ENCODE results near the gene CCDC68. TPM values are rescaled to one million over a fixed set of nuclear protein-coding genes. Genes with fewer than 3 reads are reported as not detected.

CCDC68 gene
- total RNA-seq, 6 donors from 2014 or later = 12.4 to 37.7 (median 26.2) TPM

DNA sequence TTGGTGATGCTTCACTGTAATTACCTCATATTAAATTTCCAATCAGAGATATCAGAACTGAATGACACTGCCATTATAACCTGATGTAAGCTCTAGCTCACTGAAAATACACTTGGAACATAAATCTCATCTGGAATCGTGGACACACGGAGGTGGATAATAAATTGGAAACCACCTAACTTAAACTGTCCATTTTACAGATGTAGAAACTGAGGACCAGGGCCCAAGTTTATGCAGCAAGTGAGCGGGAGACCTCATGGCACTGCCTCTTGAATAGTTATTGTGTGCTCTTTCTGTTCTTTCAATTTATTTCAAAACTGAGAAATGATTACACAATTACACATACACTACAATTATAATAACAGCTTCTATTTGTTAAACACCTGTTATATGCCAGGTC, 20.8 kb downstream of the CCDC68 start:
- Histone ChIP-seq H3K27me3 (no peaks in the 10 kb centered on the region), H3K4me1 (no peaks in the 10 kb centered on the region), H3K4me3 (no peak overlapping the region), H3K36me3 (peaks cover 4 to 81% (median 15%) of the 10 kb centered on the region in 4 donors), H3K27ac (no peak overlapping the region), H3K9me3 (no peaks in the 10 kb centered on the region)
- ATAC-seq (ENCODE audit: low FRiP score in 2 of 2) = no peak
- TF ChIP-seq POLR2A (IDR thresholded peaks at IDR 0.05) (no peak), EP300 (IDR thresholded peaks at IDR 0.05) (no peak), CTCF (IDR thresholded peaks at IDR 0.05) (no peak), POLR2AphosphoS5 (IDR thresholded peaks at IDR 0.05) (no peak)
- no peak for DNase-seq
- 90 to 94% methylated on average over 3 of the region's 3 CpGs for WGBS, 2 donors

DNA sequence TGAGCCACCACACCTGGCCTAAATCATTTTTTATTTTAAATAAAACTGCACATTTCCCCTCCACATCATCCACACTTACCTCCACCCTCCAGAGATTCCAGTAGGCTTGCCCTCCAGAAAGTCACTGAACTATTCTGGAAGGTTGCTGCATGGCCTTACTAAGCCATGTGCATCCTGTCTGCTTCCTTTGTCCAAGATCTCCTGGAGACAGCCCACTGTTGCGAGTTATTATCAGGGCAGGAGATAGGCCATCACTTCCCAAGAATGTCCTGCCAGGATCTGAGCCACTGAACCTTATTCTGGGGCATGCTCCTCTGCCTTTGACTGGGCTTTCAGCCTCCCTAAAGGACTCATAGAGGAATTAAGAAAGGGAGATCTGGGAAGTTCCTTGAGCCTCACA, 26.8 kb downstream of the CCDC68 start:
- no peak for ATAC-seq (ENCODE audit: low FRiP score in 2 of 2)
- H3K27me3 ChIP-seq = no peaks in the 10 kb centered on the region
- H3K27ac ChIP-seq = no peak overlapping the region
- TF ChIP-seq POLR2AphosphoS5 (IDR thresholded peaks at IDR 0.05) (no peak), POLR2A (IDR thresholded peaks at IDR 0.05) (no peak), EP300 (IDR thresholded peaks at IDR 0.05) (no peak), CTCF (IDR thresholded peaks at IDR 0.05) (no peak)
- no peaks in the 10 kb centered on the region for H3K9me3 ChIP-seq
- no peak for DNase-seq
- H3K36me3 ChIP-seq = peaks cover 0 to 66% (median 6%) of the 10 kb centered on the region in 4 donors
- WGBS, 2 donors = 33 to 87% methylated on average over 1 of the region's 1 CpG
- H3K4me3 ChIP-seq = no peak overlapping the region
- H3K4me1 ChIP-seq = no peaks in the 10 kb centered on the region

DNA sequence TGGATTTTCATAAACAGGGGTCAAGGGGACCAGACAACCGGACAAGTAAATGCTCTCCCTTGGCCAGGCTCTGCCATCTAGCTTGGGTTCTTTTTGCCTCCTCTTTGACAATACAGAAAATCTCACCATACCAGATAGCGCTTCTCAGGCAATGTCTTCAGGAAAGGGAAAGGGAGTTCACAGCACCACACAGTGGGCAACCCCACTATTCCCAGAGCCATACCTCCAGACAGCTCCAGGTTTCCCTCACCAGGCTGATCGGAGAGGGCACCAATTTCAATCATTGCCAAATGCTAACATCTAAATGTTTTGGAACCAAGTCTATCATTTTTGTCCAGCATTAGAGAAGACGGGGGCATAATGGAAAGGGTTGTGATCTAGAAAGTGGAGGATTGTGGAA, 28.1 kb downstream of the CCDC68 start:
- Histone ChIP-seq H3K4me3 (no peak overlapping the region), H3K27me3 (no peaks in the 10 kb centered on the region), H3K27ac (no peak overlapping the region), H3K4me1 (no peaks in the 10 kb centered on the region), H3K36me3 (peaks cover 0 to 67% (median 1%) of the 10 kb centered on the region in 4 donors), H3K9me3 (no peaks in the 10 kb centered on the region)
- TF ChIP-seq POLR2AphosphoS5 (IDR thresholded peaks at IDR 0.05) (no peak), CTCF (IDR thresholded peaks at IDR 0.05) (no peak), POLR2A (IDR thresholded peaks at IDR 0.05) (no peak), EP300 (IDR thresholded peaks at IDR 0.05) (no peak)
- 98% methylated on average over 4 of the region's 4 CpGs for WGBS, 2 donors
- no peak for DNase-seq
- no peak for ATAC-seq (ENCODE audit: low FRiP score in 2 of 2)

DNA sequence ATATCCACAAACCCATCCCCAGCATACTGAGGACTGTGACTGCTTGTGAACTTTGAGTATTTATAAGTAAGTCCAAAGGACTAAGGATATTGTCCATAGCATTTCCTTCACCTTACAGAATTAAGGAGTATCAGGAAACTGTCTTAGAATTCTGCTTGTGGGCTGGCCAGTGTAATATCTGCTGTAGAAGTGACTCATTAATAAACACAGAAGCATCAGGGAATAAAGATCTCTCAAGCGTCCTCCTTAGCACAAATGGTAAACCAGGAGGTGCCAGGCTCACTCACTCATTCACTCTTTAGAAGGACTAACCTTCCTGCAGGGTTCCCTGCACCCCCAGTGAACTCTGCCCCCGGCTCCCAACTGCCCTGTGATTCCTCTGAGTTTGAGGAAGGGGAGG, 31.0 kb downstream of the CCDC68 start:
- Histone ChIP-seq H3K36me3 (peaks cover 0 to 52% (median 0%) of the 10 kb centered on the region in 4 donors), H3K4me1 (peaks cover 0 to 1% (median 0%) of the 10 kb centered on the region in 4 donors), H3K27me3 (no peaks in the 10 kb centered on the region), H3K9me3 (no peaks in the 10 kb centered on the region), H3K27ac (no peak overlapping the region), H3K4me3 (no peak overlapping the region)
- 90 to 91% methylated on average over 2 of the region's 2 CpGs for WGBS, 2 donors
- no peak for TF ChIP-seq POLR2AphosphoS5 (IDR thresholded peaks at IDR 0.05)
- TF ChIP-seq EP300 (IDR thresholded peaks at IDR 0.05) = no peak
- no peak for TF ChIP-seq POLR2A (IDR thresholded peaks at IDR 0.05)
- TF ChIP-seq CTCF (IDR thresholded peaks at IDR 0.05) = no peak
- DNase-seq (no peak), ATAC-seq (ENCODE audit: low FRiP score in 2 of 2) (no peak)

DNA sequence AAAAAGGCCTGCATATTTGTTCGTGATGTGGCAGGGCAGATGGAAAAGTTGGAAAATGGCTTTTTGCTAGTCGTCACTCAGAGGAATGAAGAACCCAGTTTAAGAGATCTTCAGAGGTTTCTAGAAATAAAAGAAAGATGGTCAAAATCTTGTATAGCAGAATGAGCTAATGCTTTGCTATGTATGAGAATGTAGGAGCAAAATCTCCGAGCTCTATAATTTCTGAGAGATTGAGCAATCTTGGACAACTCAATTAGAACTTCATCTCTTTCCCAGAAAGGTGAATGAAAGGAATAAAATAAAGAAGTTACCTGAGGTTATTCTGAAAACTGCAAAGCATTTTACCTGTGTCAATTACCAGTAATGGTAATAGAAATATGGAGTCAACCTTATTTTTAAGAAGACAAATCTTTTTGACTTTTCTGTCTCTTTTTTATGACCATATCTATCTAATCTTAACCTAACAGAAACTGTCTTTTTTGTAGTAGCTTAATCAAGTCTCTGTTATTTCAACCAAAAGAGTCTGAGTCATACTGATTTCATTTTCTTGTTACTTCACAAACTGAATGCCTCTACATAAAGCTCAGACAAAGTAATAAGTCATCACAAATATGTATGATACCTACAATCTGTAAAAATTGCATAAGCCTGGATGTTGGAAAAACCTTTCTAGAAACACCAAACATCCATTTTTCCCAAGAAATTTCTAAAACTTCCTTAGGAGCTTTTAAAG, 32.5 kb downstream of the CCDC68 start:
- 92 to 94% methylated on average over 3 of the region's 3 CpGs for WGBS, 2 donors
- TF ChIP-seq CTCF (IDR thresholded peaks at IDR 0.05) = no peak
- TF ChIP-seq POLR2AphosphoS5 (IDR thresholded peaks at IDR 0.05) = no peak
- no peak for TF ChIP-seq EP300 (IDR thresholded peaks at IDR 0.05)
- TF ChIP-seq POLR2A (IDR thresholded peaks at IDR 0.05) = no peak
- peaks cover 0 to 45% (median 0%) of the 10 kb centered on the region in 4 donors for H3K36me3 ChIP-seq
- H3K27ac ChIP-seq = no peak overlapping the region
- H3K4me1 ChIP-seq = peaks cover 0 to 5% (median 0%) of the 10 kb centered on the region in 4 donors
- no peaks in the 10 kb centered on the region for H3K9me3 ChIP-seq
- DNase-seq (no peak), ATAC-seq (ENCODE audit: low FRiP score in 2 of 2) (no peak)
- H3K4me3 ChIP-seq = no peak overlapping the region
- H3K27me3 ChIP-seq = no peaks in the 10 kb centered on the region

Measured in upper lobe of left lung (tissue), 6 donors.